Neural progenitor cell (in vitro differentiated cells): Measurements from ENCODE around the gene CACFD1.

Experiments used
- EZH2 ChIP-seq: fragments of 200-600 bp; sonication (generic); IDR thresholded peaks from 2 replicates; pipeline ENCODE4 v1.6.1; 2017; ENCODE audit warnings: antibody characterized with exemption, mild to moderate bottlenecking, moderate library complexity
- EZH2phosphoT487 ChIP-seq: fragments of 200-600 bp; sonication (generic); IDR thresholded peaks from 2 replicates; pipeline ENCODE4 v1.6.1; 2017; ENCODE audit warnings: antibody characterized with exemption
- TF ChIP-seq, protein P1 (sequence below): fragments of 200-600 bp; sonication (generic); IDR thresholded peaks from 2 replicates; pipeline ENCODE4 v1.5.1; 2017; ENCODE audit warnings: antibody characterized with exemption, mild to moderate bottlenecking

DNA sequence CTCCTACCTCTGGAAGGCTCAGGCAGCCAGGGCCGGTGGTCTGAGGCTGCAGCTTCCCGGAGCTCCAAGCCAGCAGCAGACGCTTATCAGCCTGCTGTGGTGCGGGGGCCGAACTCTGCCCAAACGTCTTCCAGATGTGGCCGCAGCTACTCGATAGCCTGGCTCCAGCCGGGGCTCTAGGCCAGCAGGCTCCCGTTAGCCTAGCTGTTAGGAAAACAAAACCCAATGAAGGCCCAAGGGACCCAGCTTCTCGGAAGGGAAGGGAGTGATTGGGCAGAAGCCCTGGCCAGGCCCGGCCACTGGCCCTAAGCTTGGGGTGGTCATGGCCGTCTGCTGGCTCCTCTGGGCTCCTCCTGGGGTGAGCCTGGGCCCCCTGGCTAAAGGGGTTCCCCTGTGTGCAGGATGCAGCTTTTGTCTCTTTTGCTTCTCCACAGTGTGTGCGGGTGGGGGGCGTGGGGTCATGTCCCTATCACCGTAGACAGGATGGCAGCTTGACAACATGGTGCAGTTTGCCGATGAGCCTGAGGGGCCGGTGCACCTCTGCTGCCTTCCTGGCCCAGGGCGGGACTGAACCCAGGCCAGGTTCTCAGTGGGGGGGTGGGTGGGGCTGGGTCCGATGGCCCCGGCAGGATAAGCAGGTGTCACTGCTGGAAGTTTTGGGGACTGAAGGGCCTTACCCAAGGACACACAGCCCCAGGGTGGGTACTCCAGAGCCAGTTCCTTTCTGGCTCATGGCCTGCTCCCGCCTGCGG lies 46.3 kb downstream of the CACFD1 start:
- TF ChIP-seq, protein P1, sequence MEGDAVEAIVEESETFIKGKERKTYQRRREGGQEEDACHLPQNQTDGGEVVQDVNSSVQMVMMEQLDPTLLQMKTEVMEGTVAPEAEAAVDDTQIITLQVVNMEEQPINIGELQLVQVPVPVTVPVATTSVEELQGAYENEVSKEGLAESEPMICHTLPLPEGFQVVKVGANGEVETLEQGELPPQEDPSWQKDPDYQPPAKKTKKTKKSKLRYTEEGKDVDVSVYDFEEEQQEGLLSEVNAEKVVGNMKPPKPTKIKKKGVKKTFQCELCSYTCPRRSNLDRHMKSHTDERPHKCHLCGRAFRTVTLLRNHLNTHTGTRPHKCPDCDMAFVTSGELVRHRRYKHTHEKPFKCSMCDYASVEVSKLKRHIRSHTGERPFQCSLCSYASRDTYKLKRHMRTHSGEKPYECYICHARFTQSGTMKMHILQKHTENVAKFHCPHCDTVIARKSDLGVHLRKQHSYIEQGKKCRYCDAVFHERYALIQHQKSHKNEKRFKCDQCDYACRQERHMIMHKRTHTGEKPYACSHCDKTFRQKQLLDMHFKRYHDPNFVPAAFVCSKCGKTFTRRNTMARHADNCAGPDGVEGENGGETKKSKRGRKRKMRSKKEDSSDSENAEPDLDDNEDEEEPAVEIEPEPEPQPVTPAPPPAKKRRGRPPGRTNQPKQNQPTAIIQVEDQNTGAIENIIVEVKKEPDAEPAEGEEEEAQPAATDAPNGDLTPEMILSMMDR, result no peak
- TF ChIP-seq EZH2, result no peak
- no peak for TF ChIP-seq EZH2phosphoT487
